Activated T-cell treated with anti-CD3 and anti-CD28 coated beads, Interleukin-2, amount 50 U/mL, for 4 hours (primary cell): ENCODE results near the gene CTSC. TPM values are rescaled to one million over a fixed set of nuclear protein-coding genes. Genes with fewer than 3 reads are reported as not detected.

Experiments
- ATAC-seq, 2 donors: fragments of 200-7000 bp; cut with Tn5 transposase; one replicate each; pipeline ENCODE4 v1.10.0; 2021
- DNase-seq: peaks from one replicate; pipeline ENCODE4 v3.0.0-alpha.2; 2020
- H3K27me3 Mint-ChIP-seq: one replicate; pipeline ENCODE4 v1.8.0; 2021; ENCODE audit warnings: low read depth, mixed read lengths
- H3K36me3 Mint-ChIP-seq: one replicate; pipeline ENCODE4 v1.8.0; 2022; ENCODE audit warnings: mixed read lengths; ENCODE audit not compliant: insufficient read depth
- H3K4me1 Mint-ChIP-seq: one replicate; pipeline ENCODE4 v1.8.0; 2021; ENCODE audit warnings: low read depth, mixed read lengths
- H3K4me3 Mint-ChIP-seq: one replicate; pipeline ENCODE4 v1.8.0; 2021; ENCODE audit warnings: mild to moderate bottlenecking, moderate library complexity, mixed read lengths
- H3K9me3 Mint-ChIP-seq: one replicate; pipeline ENCODE4 v1.8.0; 2021; ENCODE audit warnings: mixed read lengths
- total RNA-seq, 3 donors: library from RNA; stranded (reverse); gene quantifications; one replicate each; pipeline ENCODE4 v1.2.1, GENCODE V29; 2021

The CTSC gene
- total RNA-seq, 3 donors from 2014 or later, result 67.2 to 129 (median 110) TPM

DNA sequence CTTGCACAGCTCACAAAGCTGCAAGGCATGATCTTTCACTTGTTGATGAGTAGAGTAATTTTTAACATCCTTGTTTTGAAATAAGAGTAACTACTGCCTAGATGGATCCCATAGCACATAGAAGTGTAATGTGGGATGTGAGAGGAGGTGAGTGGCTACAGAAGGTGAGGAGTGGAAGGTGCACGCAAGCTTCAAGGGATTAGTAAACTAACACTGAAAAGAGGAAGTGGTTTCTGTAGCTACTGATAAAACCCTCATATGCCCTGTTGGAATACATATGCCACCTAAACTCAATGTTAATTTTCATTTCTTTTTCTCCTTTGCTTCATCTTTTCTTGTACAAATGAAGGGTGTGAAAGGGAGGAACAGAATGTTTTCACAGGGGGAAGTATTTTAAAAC is 22.0 kb upstream of the CTSC start:
- Mint-ChIP-seq H3K36me3 (no peaks in the 10 kb centered on the region), H3K4me1 (peaks cover 48% of the 10 kb centered on the region), H3K9me3 (no peaks in the 10 kb centered on the region), H3K27me3 (no peaks in the 10 kb centered on the region), H3K4me3 (no peak overlapping the region)
- peak; percentile 31 to 35 for ATAC-seq
- DNase-seq, result no peak

GRCh38 chr11:88359114-88359513 is 21.6 kb upstream of the CTSC start:
- peaks cover 50% of the 10 kb centered on the region for H3K4me1 Mint-ChIP-seq
- H3K9me3 Mint-ChIP-seq, result no peaks in the 10 kb centered on the region
- DNase-seq, result no peak
- H3K27me3 Mint-ChIP-seq, result no peaks in the 10 kb centered on the region
- H3K4me3 Mint-ChIP-seq, result no peak overlapping the region
- no peak for ATAC-seq
- H3K36me3 Mint-ChIP-seq, result no peaks in the 10 kb centered on the region

DNA sequence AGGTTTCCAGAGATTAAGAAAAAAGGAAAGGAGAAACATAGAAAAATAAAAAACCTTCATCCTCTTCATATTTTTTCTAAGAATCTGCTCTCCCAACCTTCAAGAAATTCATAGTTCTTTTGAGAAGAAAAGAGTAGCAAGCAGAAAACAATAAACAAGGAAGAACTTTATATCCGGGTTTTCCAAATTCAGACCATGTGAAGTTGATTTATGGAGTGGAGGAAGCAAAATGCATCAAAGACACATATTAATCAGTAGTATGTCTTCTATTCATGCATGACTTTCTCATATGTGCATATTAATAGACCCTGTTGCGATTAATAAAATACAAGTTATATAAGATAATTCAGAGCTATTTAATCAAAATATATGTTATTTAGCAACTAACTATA is 20.5 kb upstream of the CTSC start:
- Mint-ChIP-seq H3K36me3 (no peaks in the 10 kb centered on the region), H3K4me3 (no peak overlapping the region), H3K9me3 (no peaks in the 10 kb centered on the region), H3K27me3 (no peaks in the 10 kb centered on the region), H3K4me1 (peaks cover 49% of the 10 kb centered on the region)
- no peak for DNase-seq
- ATAC-seq, result no peak

- Mint-ChIP-seq H3K9me3 (no peaks in the 10 kb centered on the region), H3K36me3 (no peaks in the 10 kb centered on the region), H3K4me3 (no peak overlapping the region), H3K4me1 (peaks cover 47% of the 10 kb centered on the region), H3K27me3 (no peaks in the 10 kb centered on the region)
- DNase-seq (no peak), ATAC-seq (peak; percentile 86 to 92)
Measured at GRCh38 chr11:88357323-88358039, 19.9 kb upstream of the CTSC start.

DNA sequence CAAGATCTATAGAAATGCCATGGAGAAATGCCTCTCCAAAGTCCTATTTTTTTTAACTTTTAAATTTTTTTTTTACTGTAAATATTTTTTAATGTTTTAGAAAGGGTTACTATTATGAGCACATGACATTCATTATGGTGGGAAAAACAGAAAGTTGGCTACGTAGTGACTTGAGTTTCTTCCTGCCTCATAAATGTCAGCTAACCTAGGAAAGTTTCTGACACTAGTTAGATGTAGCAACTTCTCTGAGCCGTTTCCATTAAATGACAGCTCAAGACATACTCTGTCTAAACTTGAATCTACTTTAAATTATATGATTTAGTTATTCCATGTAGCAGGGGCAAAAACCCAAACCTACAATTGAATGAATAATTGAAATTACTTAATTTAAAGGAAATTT is 18.4 kb upstream of the CTSC start:
- no peak for ATAC-seq
- no peaks in the 10 kb centered on the region for H3K36me3 Mint-ChIP-seq
- no peak for DNase-seq
- peaks cover 47% of the 10 kb centered on the region for H3K4me1 Mint-ChIP-seq
- H3K9me3 Mint-ChIP-seq, result no peaks in the 10 kb centered on the region
- H3K27me3 Mint-ChIP-seq, result no peaks in the 10 kb centered on the region
- H3K4me3 Mint-ChIP-seq, result no peak overlapping the region

DNA sequence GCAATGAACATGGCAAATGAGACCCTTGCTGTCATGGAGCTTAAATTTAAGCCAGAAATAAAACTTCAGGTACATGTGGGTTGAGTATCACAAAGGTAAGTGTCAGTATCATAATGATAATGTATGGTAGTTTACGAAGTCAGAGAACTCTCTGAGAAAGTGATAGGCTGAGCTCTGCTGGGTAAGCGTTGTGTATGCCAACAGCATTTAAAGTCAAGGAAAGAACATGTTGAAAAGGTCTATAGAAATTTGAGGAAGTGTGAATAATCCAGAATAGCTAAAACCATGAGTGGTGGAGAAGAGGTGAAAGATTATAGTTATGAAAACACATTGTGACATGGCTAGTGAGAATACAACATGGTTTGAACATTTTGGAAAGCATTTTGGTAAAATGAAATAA is 17.4 kb upstream of the CTSC start:
- H3K27me3 Mint-ChIP-seq, result no peaks in the 10 kb centered on the region
- peaks cover 43% of the 10 kb centered on the region for H3K4me1 Mint-ChIP-seq
- no peaks in the 10 kb centered on the region for H3K9me3 Mint-ChIP-seq
- DNase-seq, result no peak
- no peak for ATAC-seq
- H3K36me3 Mint-ChIP-seq, result no peaks in the 10 kb centered on the region
- H3K4me3 Mint-ChIP-seq, result no peak overlapping the region

- DNase-seq, result no peak
- Mint-ChIP-seq H3K4me1 (peaks cover 35% of the 10 kb centered on the region), H3K4me3 (no peak overlapping the region), H3K36me3 (no peaks in the 10 kb centered on the region), H3K9me3 (no peaks in the 10 kb centered on the region), H3K27me3 (no peaks in the 10 kb centered on the region)
- peak; percentile 59 to 70 for ATAC-seq
Measured at GRCh38 chr11:88353835-88354496, 16.4 kb upstream of the CTSC start.

DNA sequence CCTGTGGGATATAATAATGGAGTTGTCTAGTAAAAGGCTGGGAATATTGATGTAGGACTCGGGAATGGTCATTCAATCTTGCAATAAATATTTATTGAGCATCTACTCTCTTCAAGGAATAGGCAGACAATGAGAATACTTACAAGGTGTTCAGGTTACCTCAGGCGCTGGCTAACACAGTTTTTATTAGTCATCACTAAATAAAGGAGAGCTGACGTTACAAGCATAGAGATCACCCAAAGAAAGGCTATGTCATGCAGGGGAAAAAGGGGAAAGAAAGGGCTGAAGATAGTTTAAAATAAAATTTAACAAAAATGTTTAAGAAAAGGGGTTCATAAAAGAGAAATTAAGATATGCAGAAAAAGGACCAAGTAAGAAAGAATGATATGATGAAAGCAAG is 15.8 kb upstream of the CTSC start:
- H3K9me3 Mint-ChIP-seq, result no peaks in the 10 kb centered on the region
- H3K4me3 Mint-ChIP-seq, result no peak overlapping the region
- H3K27me3 Mint-ChIP-seq, result no peaks in the 10 kb centered on the region

GRCh38 chr11:88352139-88352538 is 14.6 kb upstream of the CTSC start:
- Mint-ChIP-seq H3K4me3 (no peak overlapping the region), H3K9me3 (no peaks in the 10 kb centered on the region), H3K36me3 (no peaks in the 10 kb centered on the region), H3K4me1 (peaks cover 24% of the 10 kb centered on the region), H3K27me3 (no peaks in the 10 kb centered on the region)
- no peak for ATAC-seq
- DNase-seq, result no peak

More for the DNA sequence above, 15.8 kb upstream of the CTSC start:
- peaks cover 34% of the 10 kb centered on the region for H3K4me1 Mint-ChIP-seq
- H3K36me3 Mint-ChIP-seq, result no peaks in the 10 kb centered on the region
- DNase-seq (no peak), ATAC-seq (no peak)

DNA sequence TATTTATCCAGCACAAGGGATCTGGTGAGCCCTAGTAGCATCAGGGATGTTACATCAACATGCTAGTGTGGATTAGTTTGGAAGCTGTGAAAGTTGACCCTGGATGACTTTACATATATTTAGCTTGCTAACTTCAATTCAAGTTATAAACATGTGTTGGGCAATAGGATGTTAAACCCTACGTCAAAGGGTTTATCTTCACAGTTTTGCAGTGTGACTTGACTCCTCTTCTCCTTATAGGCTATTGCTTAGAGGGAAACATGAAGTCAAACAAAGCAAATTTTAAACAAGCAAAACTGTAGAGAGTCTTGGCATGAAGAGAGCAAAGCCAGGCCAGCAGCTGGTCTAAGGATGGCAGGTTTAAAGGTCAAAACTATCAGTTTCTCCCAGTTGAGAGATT is 11.3 kb upstream of the CTSC start:
- no peaks in the 10 kb centered on the region for H3K36me3 Mint-ChIP-seq
- DNase-seq, result no peak
- peaks cover 26% of the 10 kb centered on the region for H3K4me1 Mint-ChIP-seq
- no peak for ATAC-seq
- H3K9me3 Mint-ChIP-seq, result no peaks in the 10 kb centered on the region
- H3K4me3 Mint-ChIP-seq, result no peak overlapping the region
- no peaks in the 10 kb centered on the region for H3K27me3 Mint-ChIP-seq

DNA sequence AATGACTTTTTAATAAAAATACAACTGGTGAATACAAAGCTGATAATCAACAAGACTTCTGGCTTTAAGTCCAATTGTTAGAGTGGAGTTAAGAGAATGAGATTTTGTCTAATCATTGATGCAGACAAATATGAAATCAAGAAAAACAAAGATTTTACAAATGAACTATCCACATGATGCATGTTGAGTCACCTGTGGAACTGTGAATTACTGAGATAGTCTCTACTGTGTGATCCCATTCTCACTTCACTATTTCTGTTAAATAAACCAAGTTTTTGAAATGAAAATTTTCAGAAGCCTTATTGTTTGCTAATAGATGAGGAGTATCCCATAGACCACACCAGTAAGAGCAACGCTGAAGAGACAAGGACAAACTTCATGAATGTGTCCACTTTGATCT is 8.4 kb upstream of the CTSC start:
- Mint-ChIP-seq H3K36me3 (no peaks in the 10 kb centered on the region), H3K4me3 (no peak overlapping the region), H3K27me3 (no peaks in the 10 kb centered on the region), H3K4me1 (peaks cover 21% of the 10 kb centered on the region), H3K9me3 (no peaks in the 10 kb centered on the region)
- DNase-seq (no peak), ATAC-seq (peak in 1 of 2 donors; percentile 41)

DNA sequence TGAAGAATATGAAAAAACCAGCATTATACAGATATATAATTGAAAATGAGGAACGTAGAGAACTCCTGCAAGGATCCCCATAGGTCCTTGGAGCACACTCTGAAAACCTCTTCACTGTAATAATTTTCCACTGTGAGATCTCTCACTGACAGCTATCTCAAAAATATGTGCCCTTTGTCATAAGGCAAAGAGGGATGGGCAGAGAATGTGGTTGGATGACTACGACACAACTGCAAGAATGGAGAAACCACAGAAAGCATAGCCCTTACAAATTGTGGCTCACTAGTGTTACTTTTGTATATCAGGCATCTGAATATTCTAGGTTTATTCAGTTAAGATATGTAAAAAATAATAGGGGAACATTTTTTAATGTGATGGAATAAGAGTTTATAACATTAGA is 7.9 kb upstream of the CTSC start:
- no peak for DNase-seq
- H3K4me3 Mint-ChIP-seq, result no peak overlapping the region
- no peaks in the 10 kb centered on the region for H3K36me3 Mint-ChIP-seq

DNA sequence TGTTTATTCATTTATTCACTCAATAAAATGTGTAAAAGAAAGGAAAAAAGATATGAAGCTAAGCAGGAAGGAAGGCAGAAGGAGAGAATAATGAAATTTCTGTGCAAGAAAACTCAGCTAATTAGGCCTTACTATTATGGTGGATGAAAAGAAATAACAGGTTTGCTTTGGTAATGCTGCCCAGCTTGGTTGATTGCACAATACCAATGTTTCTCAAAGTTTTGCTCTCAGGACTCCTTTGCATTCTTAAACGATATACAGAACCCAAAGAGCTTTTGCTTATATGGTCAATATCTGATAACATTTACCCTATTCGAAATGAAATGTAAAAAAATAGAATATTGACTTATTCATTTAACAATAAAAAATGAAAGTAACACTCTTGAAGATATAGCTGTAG is 7.3 kb upstream of the CTSC start:
- ATAC-seq (no peak), DNase-seq (no peak)
- Mint-ChIP-seq H3K4me3 (no peak overlapping the region), H3K27me3 (no peaks in the 10 kb centered on the region), H3K36me3 (no peaks in the 10 kb centered on the region), H3K4me1 (peaks cover 28% of the 10 kb centered on the region), H3K9me3 (no peaks in the 10 kb centered on the region)

More for the DNA sequence above, 7.9 kb upstream of the CTSC start:
- Mint-ChIP-seq H3K27me3 (no peaks in the 10 kb centered on the region), H3K4me1 (peaks cover 22% of the 10 kb centered on the region), H3K9me3 (no peaks in the 10 kb centered on the region)
- ATAC-seq, result peak; percentile 83 to 87

- Mint-ChIP-seq H3K27me3 (no peaks in the 10 kb centered on the region), H3K9me3 (no peaks in the 10 kb centered on the region), H3K4me3 (no peak overlapping the region), H3K36me3 (no peaks in the 10 kb centered on the region), H3K4me1 (peaks cover 47% of the 10 kb centered on the region)
- DNase-seq (no peak), ATAC-seq (no peak)
Measured at GRCh38 chr11:88341522-88342251, 4.2 kb upstream of the CTSC start.
